ENCODE data around the gene SMURF2. TPM values are rescaled to one million over a fixed set of nuclear protein-coding genes. Genes with fewer than 3 reads are reported as not detected.

SMURF2 gene
- polyA plus RNA-seq, 1 of the 3 experiments (the other 2 are of a cell fraction), result 36.6 TPM

GRCh38 chr17:64536913-64537312, 125.2 kb downstream of the SMURF2 start:
- 94% methylated on average over 2 of the region's 2 CpGs for WGBS (ENCODE audit: low lambda C conversion rate)
- CTCF ChIA-PET, result interaction anchor here (2.7 to 3.7 kb wide), 2 partner anchors 12 to 112 kb away, joined by 10 to 13 read pairs; no protein-coding TSS in a partner anchor

More at GRCh38 chr17:64536913-64537312, 125.2 kb downstream of the SMURF2 start:
- H2AFZ ChIP-seq (ENCODE audit: low read depth), result no peak overlapping the region
- H3K27ac ChIP-seq (ENCODE audit: low read depth in 2 of 2, low read length in 1 of 2), result peak overlapping the region in 1 of 2 experiments; percentile 3; a peak in 1 of 4 replicates
- no peaks in the 10 kb centered on the region for H3K9me2 ChIP-seq
- no peak for DNase-seq
- peaks cover 77 to 87% of the 10 kb centered on the region in 2 experiments for H3K36me3 ChIP-seq (replicated peaks in 1 of 2; ENCODE audit: control insufficient read depth in 1 of 2, insufficient read depth in 2 of 2, low read length in 1 of 2)
- POLR2A ChIA-PET, result interaction anchor here (1.2 kb wide), 1 partner anchor 10 kb away, joined by 3 read pairs; no protein-coding TSS in a partner anchor
- no peaks in the 10 kb centered on the region for H3K4me1 ChIP-seq (ENCODE audit: control insufficient read depth in 1 of 2, insufficient read depth in 2 of 2, low read depth in 1 of 2, low read length in 1 of 2)
- no peak overlapping the region for H3K4me2 ChIP-seq
- H3K4me3 ChIP-seq (ENCODE audit: low read depth in 2 of 2, low read length in 1 of 2), result no peak overlapping the region
- H3K9me3 ChIP-seq, result no peaks in the 10 kb centered on the region
- no peaks in the 10 kb centered on the region; the same call in 1 of the 2 replicates for H4K20me1 ChIP-seq (ENCODE audit: insufficient read depth)
- H3K79me2 ChIP-seq (ENCODE audit: insufficient read depth), result peaks cover 10% of the 10 kb centered on the region; the same call in 1 of the 2 replicates
- no peaks in the 10 kb centered on the region for H3K27me3 ChIP-seq (ENCODE audit: insufficient read depth)
- peaks cover 96% of the 10 kb centered on the region for H3F3A ChIP-seq (replicated peaks; ENCODE audit: insufficient read depth)
- H3K9ac ChIP-seq, result no peak overlapping the region
- TF ChIP-seq ZBTB33 (IDR thresholded peaks at IDR 0.05; ENCODE audit: borderline replicate concordance, low read depth) (no peak), ELF1 (IDR thresholded peaks at IDR 0.05) (no peak), SMC3 (IDR thresholded peaks at IDR 0.05; ENCODE audit: low read depth, low read length) (no peak), TCF12 (IDR thresholded peaks at IDR 0.05) (no peak), TAF1 (IDR thresholded peaks at IDR 0.05; ENCODE audit: borderline replicate concordance, low read depth, low read length) (no peak), IRF3 (IDR thresholded peaks at IDR 0.05; ENCODE audit: low read depth, low read length) (no peak), SIN3A (IDR thresholded peaks at IDR 0.05; ENCODE audit: borderline replicate concordance, low read depth, low read length) (no peak), MEF2A (IDR thresholded peaks at IDR 0.05; ENCODE audit: borderline replicate concordance, low read depth) (no peak), MXI1 (IDR thresholded peaks at IDR 0.05; ENCODE audit: low read depth, low read length) (no peak), RXRA (IDR thresholded peaks at IDR 0.05; ENCODE audit: borderline replicate concordance, low read depth) (no peak), MAX (IDR thresholded peaks at IDR 0.05; ENCODE audit: low read depth) (no peak), FOXM1 (IDR thresholded peaks at IDR 0.05; ENCODE audit: low read depth) (no peak), FOXJ3 (CRISPR knock-in tag; IDR thresholded peaks at IDR 0.05) (no peak), REST (IDR thresholded peaks at IDR 0.05; ENCODE audit: low read depth, low read length) (no peak), GATA2 (CRISPR knock-in tag; IDR thresholded peaks at IDR 0.05) (no peak), EP300 (IDR thresholded peaks at IDR 0.05; ENCODE audit: borderline replicate concordance in 1 of 2, low read depth in 1 of 2, low read length in 1 of 2) (no peak), JUND (IDR thresholded peaks at IDR 0.05) (no peak), EZH2phosphoT487 (IDR thresholded peaks at IDR 0.05; ENCODE audit: borderline replicate concordance, low read depth) (no peak), CHD2 (IDR thresholded peaks at IDR 0.05; ENCODE audit: low read length, partially characterized antibody) (no peak)
